Activated T-helper 2 cell treated with anti-CD3 and anti-CD28 coated beads, Interferon-gamma antibody, Interleukin-2, Interleukin-4, amounts not matched to agents 10 μg/mL and 5 μg/mL and 100 μg/mL, durations not matched to agents 14 hours and 24 hours and 36 hours (primary cell): ENCODE measurements around the gene ACOT4. TPM values are rescaled to one million over a fixed set of nuclear protein-coding genes. Genes with fewer than 3 reads are reported as not detected.
"Not testable (repeated sequence)": the region's sequence is repeated elsewhere in the genome, so short reads cannot be mapped to it uniquely, and the experiment has no call there.

Experiments
- DNase-seq: peaks from one replicate; pipeline ENCODE4 v3.0.0; 2021; ENCODE audit warnings: low spot score
- H3K27ac Mint-ChIP-seq: one replicate; pipeline ENCODE4 v1.8.0; 2021; ENCODE audit warnings: mixed read lengths
- H3K27me3 Mint-ChIP-seq: one replicate; pipeline ENCODE4 v1.8.0; 2021; ENCODE audit warnings: low read depth, mixed read lengths
- H3K36me3 Mint-ChIP-seq: one replicate; pipeline ENCODE4 v1.8.0; 2021; ENCODE audit warnings: low read depth, mixed read lengths
- H3K4me1 Mint-ChIP-seq: one replicate; pipeline ENCODE4 v1.8.0; 2021; ENCODE audit warnings: low read depth, mixed read lengths
- H3K4me3 Mint-ChIP-seq: one replicate; pipeline ENCODE4 v1.8.0; 2021; ENCODE audit warnings: low read depth, mild to moderate bottlenecking, moderate library complexity, mixed read lengths
- H3K9me3 Mint-ChIP-seq: one replicate; pipeline ENCODE4 v1.8.0; 2021; ENCODE audit warnings: mixed read lengths
- intact Hi-C: fragments of 100-400 bp; cut with micrococcal nuclease; formaldehyde crosslinking; loops from one replicate; pipeline ENCODE4 v1.15.1; 2023
- total RNA-seq: library from RNA; stranded (reverse); gene quantifications from 2 replicates; pipeline ENCODE4 v1.2.3, GENCODE V29; 2022

Gene ACOT4
- total RNA-seq: 0.57 and 1.4 TPM in 2 replicates

GRCh38 chr14:73591690-73592449 lies at the start of gene ACOT4:
ACOT4 (plus strand) TSS chr14:73591873; CDS start chr14:73591960, 87 bp downstream.
- intact Hi-C loops: no loop called here
- peaks cover 3% of the 10 kb centered on the region for H3K4me1 Mint-ChIP-seq
- no peaks in the 10 kb centered on the region for H3K36me3 Mint-ChIP-seq

GRCh38 chr14:73542961-73543360 lies 48.7 kb upstream of the ACOT4 start:
- H3K4me1 Mint-ChIP-seq, H3K27ac Mint-ChIP-seq, H3K9me3 Mint-ChIP-seq, H3K4me3 Mint-ChIP-seq, intact Hi-C loops, DNase-seq, H3K36me3 Mint-ChIP-seq, H3K27me3 Mint-ChIP-seq: not testable (repeated sequence)

More at GRCh38 chr14:73591690-73592449, at the start of gene ACOT4:
- peaks cover 14% of the 10 kb centered on the region for H3K27me3 Mint-ChIP-seq
- no peak within 1 kb of the TSS for H3K27ac Mint-ChIP-seq
- H3K9me3 Mint-ChIP-seq: no peaks in the 10 kb centered on the region
- DNase-seq: peak; percentile 33
- H3K4me3 Mint-ChIP-seq: peak within 1 kb of the TSS; percentile 62

GRCh38 chr14:73545353-73545752 lies 46.3 kb upstream of the ACOT4 start:
- DNase-seq, H3K27ac Mint-ChIP-seq, H3K27me3 Mint-ChIP-seq, intact Hi-C loops, H3K4me1 Mint-ChIP-seq, H3K9me3 Mint-ChIP-seq, H3K36me3 Mint-ChIP-seq, H3K4me3 Mint-ChIP-seq: not testable (repeated sequence)

GRCh38 chr14:73549097-73549496 lies 42.6 kb upstream of the ACOT4 start:
- H3K9me3 Mint-ChIP-seq, DNase-seq, H3K27ac Mint-ChIP-seq, H3K27me3 Mint-ChIP-seq, H3K36me3 Mint-ChIP-seq, H3K4me1 Mint-ChIP-seq, intact Hi-C loops, H3K4me3 Mint-ChIP-seq: not testable (repeated sequence)

- intact Hi-C loops, H3K27ac Mint-ChIP-seq, H3K36me3 Mint-ChIP-seq, H3K4me3 Mint-ChIP-seq, H3K9me3 Mint-ChIP-seq, DNase-seq, H3K27me3 Mint-ChIP-seq, H3K4me1 Mint-ChIP-seq: not testable (repeated sequence)
These were observed 41.7 kb upstream of the ACOT4 start for GRCh38 chr14:73549889-73550524.

- Mint-ChIP-seq H3K9me3 (no peaks in the 10 kb centered on the region), H3K4me3 (no peak overlapping the region), H3K4me1 (no peaks in the 10 kb centered on the region), H3K36me3 (no peaks in the 10 kb centered on the region), H3K27me3 (no peaks in the 10 kb centered on the region), H3K27ac (no peak overlapping the region)
- no peak for DNase-seq
- intact Hi-C loops: no loop called here
These were observed 37.8 kb upstream of the ACOT4 start for GRCh38 chr14:73553845-73554244.

- DNase-seq, H3K9me3 Mint-ChIP-seq, H3K4me1 Mint-ChIP-seq, H3K27ac Mint-ChIP-seq, H3K4me3 Mint-ChIP-seq, H3K36me3 Mint-ChIP-seq, intact Hi-C loops, H3K27me3 Mint-ChIP-seq: not testable (repeated sequence)
These were observed 34.5 kb upstream of the ACOT4 start for GRCh38 chr14:73557201-73557600.

- H3K4me1 Mint-ChIP-seq, intact Hi-C loops, H3K27me3 Mint-ChIP-seq, H3K27ac Mint-ChIP-seq, H3K4me3 Mint-ChIP-seq, DNase-seq: not testable (repeated sequence)
- peaks cover 13% of the 10 kb centered on the region for H3K9me3 Mint-ChIP-seq
- peaks cover 10% of the 10 kb centered on the region for H3K36me3 Mint-ChIP-seq
These were observed 33.4 kb upstream of the ACOT4 start for GRCh38 chr14:73558238-73558637.

- not testable (repeated sequence) for H3K27me3 Mint-ChIP-seq, H3K4me3 Mint-ChIP-seq, H3K4me1 Mint-ChIP-seq, DNase-seq, H3K27ac Mint-ChIP-seq
- intact Hi-C loops: loop anchor here (10.0 kb wide), 1 partner anchor 53 kb away; the partner anchor contains the start of gene ACOT6
- Mint-ChIP-seq H3K9me3 (peaks cover 13% of the 10 kb centered on the region), H3K36me3 (peaks cover 32% of the 10 kb centered on the region)
These were observed 29.4 kb upstream of the ACOT4 start for GRCh38 chr14:73562256-73562655.

GRCh38 chr14:73562696-73563095 lies 29.0 kb upstream of the ACOT4 start:
- H3K4me1 Mint-ChIP-seq: peaks cover 14% of the 10 kb centered on the region
- not testable (repeated sequence) for H3K4me3 Mint-ChIP-seq, H3K27me3 Mint-ChIP-seq, H3K27ac Mint-ChIP-seq, DNase-seq
- peaks cover 36% of the 10 kb centered on the region for H3K36me3 Mint-ChIP-seq
- H3K9me3 Mint-ChIP-seq: peaks cover 13% of the 10 kb centered on the region
- intact Hi-C loops: loop anchor here (10.0 kb wide), 1 partner anchor 52 kb away; the partner anchor contains the start of gene ACOT6

GRCh38 chr14:73566431-73566830 lies 25.2 kb upstream of the ACOT4 start:
- peaks cover 13% of the 10 kb centered on the region for H3K9me3 Mint-ChIP-seq
- not testable (repeated sequence) for H3K27me3 Mint-ChIP-seq, H3K4me3 Mint-ChIP-seq, DNase-seq, H3K27ac Mint-ChIP-seq
- peaks cover 36% of the 10 kb centered on the region for H3K4me1 Mint-ChIP-seq
- peaks cover 45% of the 10 kb centered on the region for H3K36me3 Mint-ChIP-seq
- intact Hi-C loops: loop anchor here (5.0 to 10.0 kb wide), 2 partner anchors 48 to 74 kb away; partner anchors contain the start of genes ACOT6 and RIOX1

- intact Hi-C loops: loop anchor here (5.0 to 10.0 kb wide), 2 partner anchors 48 to 75 kb away; partner anchors contain the start of genes ACOT6 and RIOX1
- H3K27ac Mint-ChIP-seq, H3K4me3 Mint-ChIP-seq: not testable (repeated sequence)
These were observed 24.7 kb upstream of the ACOT4 start for GRCh38 chr14:73566935-73567334.

GRCh38 chr14:73567358-73567757 lies 24.3 kb upstream of the ACOT4 start:
- Mint-ChIP-seq H3K4me3 (peak overlapping the region; percentile 90), H3K36me3 (peaks cover 40% of the 10 kb centered on the region), H3K4me1 (peaks cover 36% of the 10 kb centered on the region), H3K9me3 (peaks cover 5% of the 10 kb centered on the region), H3K27ac (no peak overlapping the region), H3K27me3 (no peaks in the 10 kb centered on the region)
- intact Hi-C loops: loop anchor here (5.0 to 10.0 kb wide), 2 partner anchors 47 to 75 kb away; partner anchors contain the start of genes ACOT6 and RIOX1
- no peak for DNase-seq

More at GRCh38 chr14:73566935-73567334, 24.7 kb upstream of the ACOT4 start:
- Mint-ChIP-seq H3K36me3 (peaks cover 40% of the 10 kb centered on the region), H3K4me1 (peaks cover 36% of the 10 kb centered on the region)
- DNase-seq, H3K27me3 Mint-ChIP-seq, H3K9me3 Mint-ChIP-seq: not testable (repeated sequence)
